Upper lobe of right lung (tissue), 1 donor: ENCODE data around the gene ARFGAP2. TPM values are rescaled to one million over a fixed set of nuclear protein-coding genes. Genes with fewer than 3 reads are reported as not detected.
A peak's percentile ranks its signal among the peaks of the same experiment; 100 is the strongest.

Source experiments
- ATAC-seq: fragments of 200-7000 bp; cut with Tn5 transposase; one replicate; pipeline ENCODE4 v1.9.1; 2020; ENCODE audit warnings: mild to moderate bottlenecking, moderate library complexity
- DNase-seq: peaks from one replicate; pipeline ENCODE4 v3.0.0-alpha.2; 2020
- H3K27ac ChIP-seq: fragments of 200-600 bp; one replicate; pipeline ENCODE4 v1.8.0; 2022
- H3K27me3 ChIP-seq: fragments of 200-600 bp; one replicate; pipeline ENCODE4 v1.8.0; 2022; ENCODE audit warnings: mild to moderate bottlenecking
- H3K36me3 ChIP-seq: fragments of 200-600 bp; one replicate; pipeline ENCODE4 v1.8.0; 2022
- H3K4me1 ChIP-seq: fragments of 200-600 bp; one replicate; pipeline ENCODE4 v1.8.0; 2022
- H3K4me3 ChIP-seq: fragments of 200-600 bp; one replicate; pipeline ENCODE4 v1.8.0; 2022; ENCODE audit warnings: mild to moderate bottlenecking
- H3K9me3 ChIP-seq: fragments of 200-600 bp; one replicate; pipeline ENCODE4 v1.8.0; 2022
- intact Hi-C: fragments of 100-400 bp; cut with DNase I; formaldehyde crosslinking; loops from one replicate; pipeline ENCODE4 v1.11.0; 2022
- total RNA-seq: library from RNA; stranded (reverse); fragmentation: NEBNext Ultra II Directional; extraction: Animal tissue kit (Norgen Biotek cat#: 25700); gene quantifications from one replicate; pipeline ENCODE4 v1.2.1, GENCODE V29; 2021
- TF ChIP-seq, protein P1 (sequence below): fragments of 200-600 bp; IDR thresholded peaks from one replicate; pipeline ENCODE4 v1.8.0; 2022; ENCODE audit warnings: antibody characterized with exemption
- donor health status: DM: no; HTN: yes; CAD: no; lungs with severe emphysema.

Gene ARFGAP2
- total RNA-seq, 1 donor from 2014 or later = 92.9 TPM

DNA sequence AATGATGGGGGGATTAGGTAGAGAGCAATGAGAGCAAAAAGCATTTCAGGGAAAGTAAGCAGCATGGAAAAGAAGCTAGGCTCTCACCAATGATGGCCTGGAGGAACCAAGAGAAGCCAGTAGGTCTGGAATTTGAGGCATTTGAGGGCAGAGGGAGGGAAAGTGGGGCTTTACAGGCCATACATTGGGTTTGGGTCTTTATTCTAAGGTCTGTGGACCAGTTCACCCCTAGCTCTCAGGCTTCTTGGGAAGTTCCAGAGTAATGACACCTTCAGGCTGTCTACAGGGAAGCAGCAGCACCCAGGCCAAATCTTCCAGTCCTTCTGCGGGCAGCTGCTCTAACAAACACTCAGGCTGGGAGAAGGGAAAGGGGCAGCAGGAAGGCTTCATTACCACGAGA, 29.4 kb downstream of the ARFGAP2 start:
- Histone ChIP-seq H3K9me3 (no peaks in the 10 kb centered on the region), H3K4me3 (no peak overlapping the region), H3K36me3 (no peaks in the 10 kb centered on the region), H3K4me1 (peaks cover 13% of the 10 kb centered on the region), H3K27ac (no peak overlapping the region), H3K27me3 (no peaks in the 10 kb centered on the region)
- intact Hi-C loops = no loop called here
- DNase-seq (no peak), ATAC-seq (no peak)
- TF ChIP-seq, protein P1, sequence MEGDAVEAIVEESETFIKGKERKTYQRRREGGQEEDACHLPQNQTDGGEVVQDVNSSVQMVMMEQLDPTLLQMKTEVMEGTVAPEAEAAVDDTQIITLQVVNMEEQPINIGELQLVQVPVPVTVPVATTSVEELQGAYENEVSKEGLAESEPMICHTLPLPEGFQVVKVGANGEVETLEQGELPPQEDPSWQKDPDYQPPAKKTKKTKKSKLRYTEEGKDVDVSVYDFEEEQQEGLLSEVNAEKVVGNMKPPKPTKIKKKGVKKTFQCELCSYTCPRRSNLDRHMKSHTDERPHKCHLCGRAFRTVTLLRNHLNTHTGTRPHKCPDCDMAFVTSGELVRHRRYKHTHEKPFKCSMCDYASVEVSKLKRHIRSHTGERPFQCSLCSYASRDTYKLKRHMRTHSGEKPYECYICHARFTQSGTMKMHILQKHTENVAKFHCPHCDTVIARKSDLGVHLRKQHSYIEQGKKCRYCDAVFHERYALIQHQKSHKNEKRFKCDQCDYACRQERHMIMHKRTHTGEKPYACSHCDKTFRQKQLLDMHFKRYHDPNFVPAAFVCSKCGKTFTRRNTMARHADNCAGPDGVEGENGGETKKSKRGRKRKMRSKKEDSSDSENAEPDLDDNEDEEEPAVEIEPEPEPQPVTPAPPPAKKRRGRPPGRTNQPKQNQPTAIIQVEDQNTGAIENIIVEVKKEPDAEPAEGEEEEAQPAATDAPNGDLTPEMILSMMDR = no peak

- Histone ChIP-seq H3K9me3 (no peaks in the 10 kb centered on the region), H3K27ac (no peak overlapping the region), H3K4me3 (no peak overlapping the region), H3K4me1 (peaks cover 8% of the 10 kb centered on the region), H3K27me3 (no peaks in the 10 kb centered on the region), H3K36me3 (no peaks in the 10 kb centered on the region)
- intact Hi-C loops = no loop called here
- TF ChIP-seq, protein P1 = no peak
- DNase-seq = no peak
- no peak for ATAC-seq
Observed at GRCh38 chr11:47144541-47144940, 32.1 kb downstream of the ARFGAP2 start.

DNA sequence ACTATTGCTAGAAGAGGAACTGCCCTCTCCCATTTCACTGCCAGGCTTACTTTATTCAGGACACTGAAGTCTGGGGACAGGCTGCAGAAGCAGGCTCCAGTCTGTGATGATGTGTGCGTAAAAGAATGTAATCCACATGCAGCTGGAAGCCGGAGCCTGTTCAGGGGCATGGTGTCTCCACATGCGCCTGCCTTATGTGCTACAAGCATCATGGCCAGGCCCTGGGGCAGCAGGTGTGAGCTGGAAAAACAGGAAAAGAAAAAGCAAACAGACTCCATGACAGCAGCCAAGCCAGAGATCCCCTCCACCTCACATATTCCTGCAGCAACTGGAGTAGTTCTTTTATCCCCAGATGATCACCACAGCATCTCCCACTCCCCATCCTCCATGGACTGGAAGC, 33.4 kb downstream of the ARFGAP2 start:
- H3K27me3 ChIP-seq = no peaks in the 10 kb centered on the region
- H3K9me3 ChIP-seq = no peaks in the 10 kb centered on the region
- ATAC-seq (peak; percentile 52), DNase-seq (no peak)
- TF ChIP-seq, protein P1 = no peak
- no peaks in the 10 kb centered on the region for H3K4me1 ChIP-seq
- H3K27ac ChIP-seq = peak overlapping the region; percentile 24
- no peaks in the 10 kb centered on the region for H3K36me3 ChIP-seq
- intact Hi-C loops = no loop called here
- H3K4me3 ChIP-seq = no peak overlapping the region

DNA sequence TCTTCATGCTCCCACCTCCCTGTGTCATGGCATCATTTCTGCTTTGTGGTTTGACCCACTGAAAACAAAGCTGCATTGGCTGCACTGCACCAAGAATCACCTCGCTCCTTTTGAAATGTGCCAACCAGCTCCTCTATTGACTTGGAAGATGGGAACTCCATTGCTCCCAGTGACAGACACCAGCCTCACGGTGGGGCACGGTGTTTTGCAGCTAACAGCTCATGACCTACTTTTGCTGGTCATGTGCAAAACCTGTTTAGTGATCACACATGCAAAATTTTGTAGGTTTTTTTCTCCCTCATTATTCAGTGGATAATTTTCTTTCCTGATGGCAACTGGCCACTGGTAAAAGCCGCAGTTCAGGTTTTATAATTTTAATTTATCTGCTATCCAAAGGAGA, 36.8 kb downstream of the ARFGAP2 start:
- TF ChIP-seq, protein P1 = no peak
- DNase-seq (no peak), ATAC-seq (no peak)
- Histone ChIP-seq H3K4me3 (no peak overlapping the region), H3K27ac (no peak overlapping the region), H3K36me3 (peaks cover 8% of the 10 kb centered on the region), H3K9me3 (no peaks in the 10 kb centered on the region), H3K27me3 (no peaks in the 10 kb centered on the region), H3K4me1 (no peaks in the 10 kb centered on the region)
- intact Hi-C loops = no loop called here

DNA sequence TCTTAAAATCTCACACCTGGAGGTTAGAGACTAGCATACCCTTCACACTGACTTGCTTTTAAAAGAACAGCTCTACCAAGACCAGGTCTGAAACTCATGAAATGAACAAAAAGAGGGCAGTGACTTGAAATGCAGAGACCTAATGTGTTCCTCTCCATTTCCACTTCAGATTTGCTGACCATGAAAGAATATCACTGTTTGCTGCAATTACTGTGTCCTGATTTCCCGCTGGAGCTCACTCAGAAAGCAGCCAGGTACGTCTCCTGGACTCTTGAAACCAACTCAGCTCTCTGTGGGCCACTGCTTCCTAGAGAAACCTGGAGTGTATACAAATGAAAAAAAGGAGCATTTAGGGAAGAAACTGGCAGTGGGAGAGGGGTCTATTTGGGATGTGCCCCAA, 39.2 kb downstream of the ARFGAP2 start:
- intact Hi-C loops = no loop called here
- TF ChIP-seq, protein P1 = no peak
- Histone ChIP-seq H3K36me3 (peaks cover 8% of the 10 kb centered on the region), H3K9me3 (no peaks in the 10 kb centered on the region), H3K4me3 (no peak overlapping the region), H3K27ac (no peak overlapping the region), H3K27me3 (no peaks in the 10 kb centered on the region), H3K4me1 (no peaks in the 10 kb centered on the region)
- ATAC-seq (no peak), DNase-seq (no peak)

DNA sequence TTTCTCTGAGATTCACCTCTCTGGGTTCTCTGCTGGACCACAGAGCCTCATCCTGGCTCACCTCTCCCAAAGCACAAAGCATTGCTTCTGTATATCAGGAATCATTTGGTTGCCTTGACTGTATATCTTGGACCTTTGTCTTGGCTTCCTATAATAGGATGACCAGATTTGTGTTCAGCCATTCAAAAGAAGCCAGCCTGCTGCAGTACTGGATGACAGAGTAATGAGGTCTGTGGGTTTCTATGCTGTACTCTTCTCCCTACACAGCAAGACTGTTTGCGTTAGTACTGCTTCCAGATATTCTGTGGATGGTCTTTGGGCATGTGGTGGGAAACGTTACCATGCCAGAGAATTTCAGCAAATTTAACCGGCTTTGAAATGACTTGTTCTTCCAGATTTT, 39.8 kb downstream of the ARFGAP2 start:
- intact Hi-C loops = no loop called here
- TF ChIP-seq, protein P1 = no peak
- H3K4me1 ChIP-seq = no peaks in the 10 kb centered on the region

More for the DNA sequence above, 39.8 kb downstream of the ARFGAP2 start:
- no peak for DNase-seq
- Histone ChIP-seq H3K4me3 (no peak overlapping the region), H3K36me3 (peaks cover 8% of the 10 kb centered on the region), H3K9me3 (no peaks in the 10 kb centered on the region), H3K27me3 (no peaks in the 10 kb centered on the region), H3K27ac (no peak overlapping the region)
- ATAC-seq = no peak
